HFF-Myc (cell line): Measurements from ENCODE around the gene HEMK1.

Experiments used
- DNase-seq: peaks from one replicate; pipeline ENCODE4 v3.0.0-alpha.2; 2011; ENCODE audit warnings: low read depth; ENCODE audit errors: extremely low read depth
- H3K4me3 ChIP-seq: replicated peaks from 2 replicates; pipeline ENCODE4 v1.5.1; 2011; ENCODE audit warnings: low read depth, mild to moderate bottlenecking, control low read depth, low read length
- TF ChIP-seq, protein P1 (sequence below): IDR thresholded peaks from 2 replicates; pipeline ENCODE4 v1.5.1; 2012; ENCODE audit warnings: mild to moderate bottlenecking, low read depth, low read length, control low read depth; ENCODE audit errors: missing control alignments

HEMK1 gene

GRCh38 chr3:50574444-50574831 lies 5.1 kb downstream of the HEMK1 start:
- DNase-seq: no peak
- TF ChIP-seq, protein P1, sequence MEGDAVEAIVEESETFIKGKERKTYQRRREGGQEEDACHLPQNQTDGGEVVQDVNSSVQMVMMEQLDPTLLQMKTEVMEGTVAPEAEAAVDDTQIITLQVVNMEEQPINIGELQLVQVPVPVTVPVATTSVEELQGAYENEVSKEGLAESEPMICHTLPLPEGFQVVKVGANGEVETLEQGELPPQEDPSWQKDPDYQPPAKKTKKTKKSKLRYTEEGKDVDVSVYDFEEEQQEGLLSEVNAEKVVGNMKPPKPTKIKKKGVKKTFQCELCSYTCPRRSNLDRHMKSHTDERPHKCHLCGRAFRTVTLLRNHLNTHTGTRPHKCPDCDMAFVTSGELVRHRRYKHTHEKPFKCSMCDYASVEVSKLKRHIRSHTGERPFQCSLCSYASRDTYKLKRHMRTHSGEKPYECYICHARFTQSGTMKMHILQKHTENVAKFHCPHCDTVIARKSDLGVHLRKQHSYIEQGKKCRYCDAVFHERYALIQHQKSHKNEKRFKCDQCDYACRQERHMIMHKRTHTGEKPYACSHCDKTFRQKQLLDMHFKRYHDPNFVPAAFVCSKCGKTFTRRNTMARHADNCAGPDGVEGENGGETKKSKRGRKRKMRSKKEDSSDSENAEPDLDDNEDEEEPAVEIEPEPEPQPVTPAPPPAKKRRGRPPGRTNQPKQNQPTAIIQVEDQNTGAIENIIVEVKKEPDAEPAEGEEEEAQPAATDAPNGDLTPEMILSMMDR: no peak
- H3K4me3 ChIP-seq: no peak overlapping the region

DNA sequence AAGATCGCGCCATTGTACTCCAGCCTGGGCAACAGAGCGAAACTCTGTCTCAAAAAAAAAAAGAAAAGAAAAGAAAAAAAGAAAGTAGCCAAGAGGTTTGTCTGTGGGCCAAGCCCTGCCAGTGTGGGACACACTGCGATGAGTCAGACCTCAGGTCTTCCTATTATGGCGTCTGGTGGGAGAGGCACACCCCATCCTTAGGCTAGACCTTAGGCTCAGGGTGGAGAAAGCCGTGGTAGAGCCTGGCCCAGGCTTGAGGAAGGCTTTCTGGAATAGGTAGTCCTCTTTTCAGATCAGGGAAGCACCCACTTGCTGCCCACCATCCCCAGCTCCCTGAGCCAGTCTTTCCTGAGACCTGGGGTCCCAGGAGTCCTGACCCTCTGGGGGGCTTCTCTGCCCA lies 6.0 kb downstream of the HEMK1 start:
- TF ChIP-seq, protein P1: no peak
- no peak overlapping the region for H3K4me3 ChIP-seq
- no peak for DNase-seq

- TF ChIP-seq, protein P1: no peak
- no peak for DNase-seq
Observed at GRCh38 chr3:50577348-50577747, 8.0 kb downstream of the HEMK1 start.

DNA sequence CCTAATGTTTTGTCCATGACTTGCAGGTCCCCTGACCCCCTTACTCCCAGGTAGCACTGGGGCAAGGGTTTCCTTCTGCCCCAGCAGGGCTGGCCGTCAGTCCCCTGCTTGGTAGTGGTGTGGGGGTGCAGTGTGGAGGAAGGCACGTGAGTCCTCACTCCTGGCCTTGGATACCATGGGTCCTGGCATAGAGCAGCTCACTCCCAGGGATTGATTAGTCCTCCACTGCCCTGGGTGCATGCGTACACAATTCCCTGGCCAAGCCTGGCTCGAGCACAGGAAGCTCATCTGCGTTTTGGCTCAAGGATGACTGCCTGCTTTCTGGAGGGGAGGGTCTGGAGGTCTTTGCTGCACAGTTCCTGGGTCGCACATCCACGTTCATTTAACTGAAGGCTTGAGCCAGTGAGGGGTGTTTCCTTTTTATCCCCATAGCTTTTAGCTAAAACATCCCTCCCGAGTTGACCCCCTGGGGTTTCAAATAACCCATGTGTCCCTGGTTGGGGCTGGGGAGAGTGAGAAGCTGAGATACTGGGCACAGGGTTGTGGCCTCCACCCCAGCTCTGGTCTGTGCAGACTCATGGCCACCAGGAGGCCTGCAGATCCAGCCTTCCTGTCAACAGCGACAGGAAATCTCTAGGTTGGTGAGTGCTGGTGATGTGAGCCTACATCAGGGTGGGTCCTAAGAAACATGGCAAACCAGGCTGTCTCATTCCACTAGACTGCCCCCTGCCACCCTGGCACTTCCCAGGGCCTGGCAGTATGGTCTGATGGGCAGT lies 11.5 kb downstream of the HEMK1 start:
- TF ChIP-seq, protein P1: peak; percentile 10
- H3K4me3 ChIP-seq: no peak overlapping the region
- DNase-seq: no peak

More at GRCh38 chr3:50577348-50577747, 8.0 kb downstream of the HEMK1 start:
- H3K4me3 ChIP-seq: no peak overlapping the region

DNA sequence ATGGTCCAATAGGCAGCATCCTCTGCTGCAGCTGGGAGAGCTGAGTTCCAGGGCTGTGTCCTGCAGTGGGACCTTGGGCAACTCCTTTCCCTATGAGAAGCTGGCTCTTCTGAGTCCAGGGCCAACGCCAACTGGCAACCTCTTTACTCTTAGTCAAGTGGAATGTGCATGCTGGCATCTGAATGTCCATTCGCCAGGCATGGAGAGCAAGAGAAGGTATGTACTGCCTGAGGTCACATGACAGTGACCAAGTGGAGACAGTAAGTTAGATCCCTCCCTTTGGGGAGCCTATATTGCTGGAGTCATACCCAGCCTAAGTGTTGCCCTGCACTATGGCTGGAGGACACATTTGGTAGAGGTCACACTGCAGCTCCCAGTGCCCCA lies 12.1 kb downstream of the HEMK1 start:
- no peak for DNase-seq
- H3K4me3 ChIP-seq: no peak overlapping the region
- TF ChIP-seq, protein P1: no peak

- DNase-seq: no peak
- TF ChIP-seq, protein P1: no peak
- H3K4me3 ChIP-seq: no peak overlapping the region
Observed at GRCh38 chr3:50582083-50582482, 12.8 kb downstream of the HEMK1 start.

- TF ChIP-seq, protein P1: no peak
- DNase-seq: no peak
Observed at GRCh38 chr3:50583897-50584296, 14.6 kb downstream of the HEMK1 start.

More at GRCh38 chr3:50583897-50584296, 14.6 kb downstream of the HEMK1 start:
- no peak overlapping the region for H3K4me3 ChIP-seq
